Measurements from ENCODE around the gene SLC4A3. TPM values are rescaled to one million over a fixed set of nuclear protein-coding genes. Genes with fewer than 3 reads are reported as not detected.

SLC4A3 gene
- polyA plus RNA-seq, 1 of the 3 experiments (the other 2 are of a cell fraction) = 12.3 TPM

- Histone ChIP-seq H3K27ac (ENCODE audit: low read depth in 2 of 2, low read length in 1 of 2) (no peak overlapping the region), H3K9me3 (no peaks in the 10 kb centered on the region), H3K4me3 (ENCODE audit: low read depth in 2 of 2, low read length in 1 of 2) (no peak overlapping the region), H3K4me1 (ENCODE audit: control insufficient read depth in 1 of 2, insufficient read depth in 2 of 2, low read depth in 1 of 2, low read length in 1 of 2) (peaks cover 0 to 7% of the 10 kb centered on the region in 2 experiments; a peak in 1 of 4 replicates), H3K27me3 (ENCODE audit: insufficient read depth) (peaks cover 29% of the 10 kb centered on the region; the same call in 1 of the 2 replicates), H3K79me2 (ENCODE audit: insufficient read depth) (no peaks in the 10 kb centered on the region), H3K9ac (no peak overlapping the region), H3F3A (replicated peaks; ENCODE audit: insufficient read depth) (peaks cover 4% of the 10 kb centered on the region), H3K4me2 (no peak overlapping the region), H3K9me2 (no peaks in the 10 kb centered on the region), H4K20me1 (ENCODE audit: insufficient read depth) (no peaks in the 10 kb centered on the region), H2AFZ (ENCODE audit: low read depth) (no peak overlapping the region), H3K36me3 (replicated peaks in 1 of 2; ENCODE audit: control insufficient read depth in 1 of 2, insufficient read depth in 2 of 2, low read length in 1 of 2) (no peaks in the 10 kb centered on the region)
- POLR2A ChIA-PET = no interaction called here
- 44% methylated on average over 10 of the region's 10 CpGs for WGBS (ENCODE audit: low lambda C conversion rate)
- TF ChIP-seq RAD21 (IDR thresholded peaks at IDR 0.05; ENCODE audit: low read length) = no peak
- no peak for TF ChIP-seq FOXJ3 (CRISPR knock-in tag; IDR thresholded peaks at IDR 0.05)
- TF ChIP-seq YY1 (IDR thresholded peaks at IDR 0.05; ENCODE audit: low read depth) = no peak
- CTCF ChIA-PET = interaction anchor here (1.1 to 4.8 kb wide), 4 partner anchors 10 to 162 kb away, joined by 3 to 50 read pairs (median 26); no protein-coding TSS in a partner anchor
- DNase-seq = no peak
These were observed 64.1 kb downstream of the SLC4A3 start for GRCh38 chr2:219691571-219691970.

Small RNAs within 50 kb of the gene (small RNA-seq; reads per million reads assigned to genes)
- gene RN7SKP213 = 0 to 0.86 (median 0) reads per million in 7 experiments

Other genes starting within 250 kb of the SLC4A3 start
- 80.7 and 92.6 TPM in 2 replicates for gene DNPEP, start 239.7 kb upstream of the SLC4A3 start, polyA plus RNA-seq (2012; rRNA removed)
- gene DES, start 209.3 kb upstream of the SLC4A3 start, polyA plus RNA-seq (2012; rRNA removed) = 0.21 and 0.28 TPM in 2 replicates
- gene SPEG, start 192.8 kb upstream of the SLC4A3 start, polyA plus RNA-seq (2012; rRNA removed) = 98.3 and 107 TPM in 2 replicates
- gene GMPPA, start 128.7 kb upstream of the SLC4A3 start, polyA plus RNA-seq (2012; rRNA removed) = 61.3 and 75.1 TPM in 2 replicates
- gene ASIC4, start 113.1 kb upstream of the SLC4A3 start, polyA plus RNA-seq (2012; rRNA removed) = 0.05 and 0.10 TPM in 2 replicates
- gene CHPF, start 83.8 kb upstream of the SLC4A3 start, polyA plus RNA-seq (2012; rRNA removed) = 119 and 141 TPM in 2 replicates
- 4.7 and 7.0 TPM in 2 replicates for gene TMEM198, start 83.6 kb upstream of the SLC4A3 start, polyA plus RNA-seq (2012; rRNA removed)
- 70.9 and 93.0 TPM in 2 replicates for gene OBSL1, start 56.1 kb upstream of the SLC4A3 start, polyA plus RNA-seq (2012; rRNA removed)
- 1.2 and 1.6 TPM in 2 replicates for gene INHA, start 55.3 kb upstream of the SLC4A3 start, polyA plus RNA-seq (2012; rRNA removed)
- 22.1 and 22.9 TPM in 2 replicates for gene STK11IP, start 29.8 kb upstream of the SLC4A3 start, polyA plus RNA-seq (2012; rRNA removed)